Smooth muscle cell (in vitro differentiated cells): ENCODE data around the gene CREB3L1. TPM values are rescaled to one million over a fixed set of nuclear protein-coding genes. Genes with fewer than 3 reads are reported as not detected.

Source experiments
- DNase-seq: peaks from one replicate; lab custom pipeline; 2025; ENCODE audit not compliant: unreplicated experiment; lab: John Stamatoyannopoulos, UW
- H2AFZ ChIP-seq: fragments of 200-600 bp; sonication (generic); 2 replicates; pipeline ENCODE4 v1.6.0; 2016; ENCODE audit warnings: antibody characterized with exemption, low read depth, mild to moderate bottlenecking
- H3F3A ChIP-seq: fragments of 200-600 bp; sonication (generic); 2 replicates; pipeline ENCODE4 v1.6.0; 2017; ENCODE audit warnings: antibody characterized with exemption, low read depth
- H3K27ac ChIP-seq: fragments of 200-600 bp; sonication (generic); 2 replicates; pipeline ENCODE4 v1.5.1; 2016; ENCODE audit warnings: low read depth, mild to moderate bottlenecking
- H3K27me3 ChIP-seq: fragments of 200-600 bp; sonication (generic); 2 replicates; pipeline ENCODE4 v1.6.1; 2016; ENCODE audit warnings: low read depth, mild to moderate bottlenecking
- H3K36me3 ChIP-seq: fragments of 200-600 bp; sonication (generic); 2 replicates; pipeline ENCODE4 v1.5.1; 2016; ENCODE audit warnings: low read depth
- H3K4me1 ChIP-seq: fragments of 200-600 bp; sonication (generic); 2 replicates; pipeline ENCODE4 v1.5.1; 2016; ENCODE audit warnings: low read depth
- H3K4me2 ChIP-seq: fragments of 200-600 bp; sonication (generic); 2 replicates; pipeline ENCODE4 v1.6.0; 2016; ENCODE audit warnings: mild to moderate bottlenecking
- H3K4me3 ChIP-seq: fragments of 200-600 bp; sonication (generic); 2 replicates; pipeline ENCODE4 v1.5.1; 2016; ENCODE audit warnings: mild to moderate bottlenecking
- H3K79me2 ChIP-seq: fragments of 200-600 bp; sonication (generic); 2 replicates; pipeline ENCODE4 v1.6.0; 2016; ENCODE audit warnings: low read depth, mild to moderate bottlenecking
- H3K9ac ChIP-seq: fragments of 200-600 bp; sonication (generic); 2 replicates; pipeline ENCODE4 v1.6.0; 2016; ENCODE audit warnings: low read depth
- H3K9me3 ChIP-seq: fragments of 200-600 bp; sonication (generic); replicated peaks from 2 replicates; pipeline ENCODE4 v1.5.1; 2016; ENCODE audit warnings: low read depth
- H4K20me1 ChIP-seq: fragments of 200-600 bp; sonication (generic); 2 replicates; pipeline ENCODE4 v1.6.0; 2016; ENCODE audit warnings: low read depth
- CTCF ChIP-seq: fragments of 200-600 bp; sonication (generic); IDR thresholded peaks from 2 replicates; pipeline ENCODE4 v1.5.1; 2017; ENCODE audit warnings: borderline replicate concordance, mild to moderate bottlenecking, antibody characterized with exemption; ENCODE audit not compliant: insufficient read depth, poor library complexity, severe bottlenecking
- WGBS: methylation state at CpG from one replicate; pipeline ENCODE4 v1.1.7; 2016; ENCODE audit warnings: low lambda C conversion rate; 5-methylcytosine and 5-hydroxymethylcytosine counted together
- polyA plus RNA-seq: library from polyadenylated mRNA; unstranded; fragments of >200 nt; fragmentation: Nextera tagmentation; extraction: Ambion mirVana; gene quantifications from 2 replicates; pipeline ENCODE4 v1.2.1, GENCODE V29; 2016
- total RNA-seq: library from RNA; depleted of rRNA; stranded (reverse); fragments of >200 nt; gene quantifications from 2 replicates; pipeline ENCODE4 v1.2.3, GENCODE V29; 2014

CREB3L1 gene
- total and polyA plus RNA-seq, 2 experiments from 2014 or later = 63.3 to 437 TPM

- peaks cover 24% of the 10 kb centered on the region for H3K4me1 ChIP-seq
Observed at GRCh38 chr11:46337626-46338345, 60.3 kb downstream of the CREB3L1 start.

DNA sequence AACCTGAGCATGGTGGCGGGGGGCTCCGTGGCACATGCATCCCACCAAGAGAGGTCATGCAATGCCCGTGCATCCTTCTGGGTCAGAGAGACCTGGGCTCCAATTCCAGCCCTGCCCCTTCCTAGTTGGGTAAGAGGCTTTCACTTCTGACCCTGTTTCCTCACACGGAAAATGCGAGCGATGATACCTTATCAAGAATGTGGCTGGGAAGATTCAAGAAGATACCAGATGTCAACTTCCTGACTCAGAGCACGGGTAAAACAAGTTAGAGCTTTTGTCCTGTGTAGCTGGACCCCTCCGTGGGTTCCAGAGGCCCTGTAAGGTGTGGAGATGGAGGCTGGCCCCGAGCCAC is 61.1 kb downstream of the CREB3L1 start:
- Histone ChIP-seq H3K79me2 (no peaks in the 10 kb centered on the region), H3K27ac (no peak overlapping the region), H3K9me3 (no peaks in the 10 kb centered on the region), H3K4me3 (peak overlapping the region; percentile 27), H3K4me2 (peak overlapping the region; percentile 81), H3K36me3 (no peaks in the 10 kb centered on the region), H4K20me1 (no peaks in the 10 kb centered on the region), H2AFZ (peak overlapping the region; percentile 44), H3K27me3 (no peaks in the 10 kb centered on the region), H3F3A (peaks cover 5% of the 10 kb centered on the region), H3K4me1 (peaks cover 22% of the 10 kb centered on the region), H3K9ac (no peak overlapping the region)
- no peak for TF ChIP-seq CTCF
- 24% methylated on average over 9 of the region's 9 CpGs for WGBS
- no peak for DNase-seq

More at GRCh38 chr11:46337626-46338345, 60.3 kb downstream of the CREB3L1 start:
- no peaks in the 10 kb centered on the region for H3K79me2 ChIP-seq
- no peaks in the 10 kb centered on the region for H4K20me1 ChIP-seq
- TF ChIP-seq CTCF = no peak
- no peak overlapping the region for H3K4me3 ChIP-seq
- no peaks in the 10 kb centered on the region for H3K36me3 ChIP-seq
- no peak overlapping the region for H3K27ac ChIP-seq
- DNase-seq = no peak
- H3K4me2 ChIP-seq = no peak overlapping the region
- no peaks in the 10 kb centered on the region for H3K9me3 ChIP-seq
- no peaks in the 10 kb centered on the region for H3K27me3 ChIP-seq
- H2AFZ ChIP-seq = no peak overlapping the region
- H3F3A ChIP-seq = peaks cover 5% of the 10 kb centered on the region
- 88% methylated on average over 13 of the region's 13 CpGs for WGBS
- H3K9ac ChIP-seq = no peak overlapping the region

GRCh38 chr11:46338988-46339666 is 61.7 kb downstream of the CREB3L1 start:
- Histone ChIP-seq H3K27me3 (no peaks in the 10 kb centered on the region), H3K36me3 (no peaks in the 10 kb centered on the region), H3K4me2 (peak overlapping the region; percentile 81), H3K27ac (no peak overlapping the region), H3K9ac (no peak overlapping the region), H3K4me3 (peak overlapping the region; percentile 27), H4K20me1 (no peaks in the 10 kb centered on the region), H3F3A (peaks cover 5% of the 10 kb centered on the region), H2AFZ (peak overlapping the region; percentile 44), H3K79me2 (no peaks in the 10 kb centered on the region), H3K9me3 (no peaks in the 10 kb centered on the region), H3K4me1 (peaks cover 22% of the 10 kb centered on the region)
- DNase-seq = no peak
- 13% methylated on average over 16 of the region's 16 CpGs for WGBS
- TF ChIP-seq CTCF = no peak
